GM12878 (cell line): ENCODE measurements around the gene TSC22D3. TPM values are rescaled to one million over a fixed set of nuclear protein-coding genes. Genes with fewer than 3 reads are reported as not detected.

ENCODE experiments used
- ATAC-seq: fragments of 200-7000 bp; cut with Tn5 transposase; 3 replicates; pipeline ENCODE4 v1.9.1; 2020; ENCODE audit warnings: mild to moderate bottlenecking, moderate library complexity
- BruUV-seq: library from RNA; stranded (reverse); fragments of 400-500 nt; replicated peaks from 2 replicates; lab custom pipeline; 2021; lab: Mats Ljungman, UMichigan
- CTCF ChIA-PET: fragments of 300-600 bp; sonication (Branson Sonifier 250); formaldehyde crosslinking; extraction: SDS; loops from one replicate; lab custom pipeline; 2021; ENCODE audit warnings: inconsistent platforms; lab: Yijun Ruan, JAX
- POLR2A ChIA-PET: fragments of 350-600 bp; formaldehyde crosslinking; extraction: SDS; loops from one replicate; lab custom pipeline; 2021; ENCODE audit warnings: inconsistent platforms; lab: Charles Lee
- RAD21 ChIA-PET: fragments of 300-600 bp; sonication (Branson Sonifier 250); formaldehyde crosslinking; loops from one replicate; lab custom pipeline; 2023; ENCODE audit warnings: antibody characterized with exemption; ENCODE audit not compliant: unreplicated experiment; lab: Charles Lee
- SMC1A ChIA-PET: fragments of 300-600 bp; sonication (Branson Sonifier 250); formaldehyde crosslinking; loops from one replicate; lab custom pipeline; 2023; ENCODE audit not compliant: unreplicated experiment, uncharacterized antibody; lab: Charles Lee
- DNase-seq: peaks from one replicate; pipeline ENCODE4 v3.0.0-alpha.2; 2011; ENCODE audit warnings: low read depth, low spot score
- FAIRE-seq: peaks from 3 replicates; lab custom pipeline; 2011; peaks lifted over from hg19 to GRCh38; lab: Jason Lieb, UNC
- H2AFZ ChIP-seq: 2 replicates; pipeline ENCODE4 v1.6.0; 2011; ENCODE audit warnings: low read depth, low read length, control low read depth; ENCODE audit not compliant: control insufficient read depth
- H3K27ac ChIP-seq: 2 replicates; pipeline ENCODE4 v1.5.1; 2011; ENCODE audit warnings: control low read depth; ENCODE audit not compliant: control insufficient read depth, insufficient read depth
- H3K27me3 ChIP-seq, 2 experiments: replicated peaks in 1 of 2; 2 replicates each; pipeline versions ENCODE4 v1.6.0 to v1.6.1; 2011; ENCODE audit warnings: low read length in 1 of 2; ENCODE audit not compliant: control insufficient read depth in 2 of 2, insufficient read depth in 2 of 2
- H3K36me3 ChIP-seq, 2 experiments: 2 replicates each; pipeline ENCODE4 v1.5.1; 2011; ENCODE audit warnings: low read length in 1 of 2; ENCODE audit not compliant: control insufficient read depth in 2 of 2, insufficient read depth in 2 of 2
- H3K4me1 ChIP-seq: 2 replicates; pipeline ENCODE4 v1.6.1; 2011; ENCODE audit warnings: mild to moderate bottlenecking, low read length, moderate library complexity, mixed read lengths; ENCODE audit not compliant: control insufficient read depth, insufficient read depth
- H3K4me2 ChIP-seq: 2 replicates; pipeline ENCODE4 v1.6.0; 2011; ENCODE audit warnings: control low read depth; ENCODE audit not compliant: control insufficient read depth, insufficient read depth
- H3K4me3 ChIP-seq: fragments of 200-600 bp; sonication (generic); 2 replicates; pipeline ENCODE4 v1.5.1; 2016
- H3K79me2 ChIP-seq: 2 replicates; pipeline ENCODE4 v1.6.0; 2011; ENCODE audit warnings: low read length; ENCODE audit not compliant: control insufficient read depth, insufficient read depth
- H3K9ac ChIP-seq: 2 replicates; pipeline ENCODE4 v1.8.0; 2011; ENCODE audit warnings: low read length, control low read depth, mixed read lengths; ENCODE audit not compliant: control insufficient read depth, insufficient read depth
- H3K9me3 ChIP-seq: replicated peaks from 3 replicates; pipeline ENCODE4 v1.5.1; 2011; ENCODE audit warnings: mild to moderate bottlenecking, low read length; ENCODE audit not compliant: control insufficient read depth, insufficient read depth
- H4K20me1 ChIP-seq: 2 replicates; pipeline ENCODE4 v1.6.0; 2011; ENCODE audit not compliant: control insufficient read depth, insufficient read depth
- ATF3 ChIP-seq: IDR thresholded peaks from 2 replicates; pipeline ENCODE4 v1.6.1; 2011; ENCODE audit warnings: low read depth, mild to moderate bottlenecking, low read length, moderate library complexity, borderline replicate concordance; ENCODE audit errors: extremely low read depth
- BRCA1 ChIP-seq: IDR thresholded peaks from 2 replicates; pipeline ENCODE4 v1.6.1; 2011; ENCODE audit warnings: low read depth, low read length, improper control_type of control experiment
- CBFB ChIP-seq: IDR thresholded peaks from 2 replicates; pipeline ENCODE4 v1.6.1; 2016; ENCODE audit warnings: antibody characterized with exemption, low read depth
- ETV6 ChIP-seq, 2 experiments: fragments of 450-650 bp in 1 of 2; IDR thresholded peaks in 1 of 2; conservative IDR thresholded peaks in 1 of 2; 2 replicates each; pipeline ENCODE4 v1.6.1; 2014; ENCODE audit warnings: antibody characterized with exemption in 1 of 2, borderline replicate concordance in 1 of 2, low read depth in 1 of 2, mild to moderate bottlenecking in 1 of 2, moderate library complexity in 1 of 2
- FOXK2 ChIP-seq: fragments of 450-650 bp; IDR thresholded peaks from 2 replicates; pipeline ENCODE4 v1.6.1; 2017; ENCODE audit warnings: mild to moderate bottlenecking, moderate library complexity
- GATAD2B ChIP-seq: fragments of 450-650 bp; conservative IDR thresholded peaks from 2 replicates; pipeline ENCODE4 v1.6.1; 2017; ENCODE audit warnings: low read depth, mild to moderate bottlenecking, moderate library complexity
- IKZF1 ChIP-seq: fragments of 450-650 bp; conservative IDR thresholded peaks from 2 replicates; pipeline ENCODE4 v1.6.1; 2017; ENCODE audit warnings: antibody characterized with exemption, mild to moderate bottlenecking
- KDM1A ChIP-seq: fragments of 200-600 bp; sonication (generic); IDR thresholded peaks from 2 replicates; pipeline ENCODE4 v1.6.1; 2016; ENCODE audit warnings: borderline replicate concordance
- KLF5 ChIP-seq: fragments of 450-650 bp; IDR thresholded peaks from 2 replicates; pipeline ENCODE4 v1.6.1; 2014; ENCODE audit warnings: mild to moderate bottlenecking; ENCODE audit not compliant: partially characterized antibody
- NFIC ChIP-seq: IDR thresholded peaks from 2 replicates; pipeline ENCODE4 v1.6.1; 2012; ENCODE audit warnings: low read depth, mild to moderate bottlenecking, inconsistent platforms, low read length, moderate library complexity
- NFYA ChIP-seq: IDR thresholded peaks from 2 replicates; pipeline ENCODE4 v1.6.1; 2011; ENCODE audit warnings: low read depth, mild to moderate bottlenecking, low read length, improper control_type of control experiment, borderline replicate concordance
- NR2C1 ChIP-seq: fragments of 450-650 bp; IDR thresholded peaks from 2 replicates; pipeline ENCODE4 v1.6.1; 2017; ENCODE audit warnings: antibody characterized with exemption, mild to moderate bottlenecking, moderate library complexity
- REST ChIP-seq: IDR thresholded peaks from 2 replicates; pipeline ENCODE4 v1.6.1; 2012; ENCODE audit warnings: mild to moderate bottlenecking, low read depth, low read length
- RUNX3 ChIP-seq: IDR thresholded peaks from 2 replicates; pipeline ENCODE4 v1.6.1; 2012; ENCODE audit warnings: low read length, inconsistent platforms
- SMC3 ChIP-seq: IDR thresholded peaks from 2 replicates; pipeline ENCODE4 v1.6.1; 2011; ENCODE audit warnings: low read length, improper control_type of control experiment, borderline replicate concordance
- TBL1XR1 ChIP-seq: IDR thresholded peaks from 2 replicates; pipeline ENCODE4 v1.6.1; 2012; ENCODE audit warnings: low read depth, low read length, improper control_type of control experiment
- ZBED1 ChIP-seq: IDR thresholded peaks from 2 replicates; pipeline ENCODE4 v1.6.1; 2016; ENCODE audit warnings: borderline replicate concordance
- ZBTB33 ChIP-seq: fragments of 450-650 bp; IDR thresholded peaks from 2 replicates; pipeline ENCODE4 v1.6.1; 2017; ENCODE audit warnings: mild to moderate bottlenecking
- ZNF217 ChIP-seq: fragments of 450-650 bp; IDR thresholded peaks from 2 replicates; pipeline ENCODE4 v1.6.1; 2017; ENCODE audit warnings: antibody characterized with exemption, mild to moderate bottlenecking
- WGBS: methylation state at CpG from one replicate; pipeline ENCODE4 v1.1.6; 2016; ENCODE audit warnings: low lambda C conversion rate; ENCODE audit not compliant: insufficient replicate concordance, insufficient coverage; ENCODE audit errors: missing lambda C conversion rate; 5-methylcytosine and 5-hydroxymethylcytosine counted together
- in situ Hi-C: fragments of 300-500 bp; cut with MboI; formaldehyde crosslinking; loops from 9 replicates; pipeline ENCODE4 v1.14.3; 2018; ENCODE audit warnings: mixed read lengths
- intact Hi-C: fragments of 100-400 bp; cut with micrococcal nuclease; formaldehyde crosslinking; loops from one replicate; pipeline ENCODE4 v1.14.2; 2022; ENCODE audit not compliant: unreplicated experiment
- polyA plus RNA-seq, 11 experiments: library from polyadenylated mRNA; depleted of rRNA in 4 of 11; unstranded in 6 of 11; stranded (reverse) in 5 of 11; fragments of >200 nt; fragmentation: Nextera tagmentation in 4 of 11; fragmentation: Illumina TruSeq in 1 of 11; extraction: Ambion mirVana in 4 of 11; extraction: Trizol in 1 of 11; gene quantifications; 1 replicate in 1 of 11; 2 replicates in 10 of 11; pipeline versions ENCODE4 v1.2.1 to v1.2.3, GENCODE V29; 2011 to 2016; ENCODE audit warnings: inconsistent platforms in 2 of 11, missing spikeins in 2 of 11, low read depth in 1 of 11
- total RNA-seq, 4 experiments: library from RNA; depleted of rRNA in 3 of 4; stranded (reverse); fragments of >200 nt in 3 of 4; fragmentation: Illumina TruSeq in 1 of 4; extraction: Trizol in 1 of 4; gene quantifications; 2 replicates each; pipeline versions ENCODE4 v1.2.1 to v1.2.3, GENCODE V29; 2013 to 2021

Gene TSC22D3
- total and polyA plus RNA-seq, 10 of the 15 experiments (the other 5 are each of a cell fraction or from before 2014, with no cell fraction given): 4.6 to 122 (median 16.1) TPM

GRCh38 chrX:107738272-107738671 lies 37.3 kb downstream of the TSC22D3 start:
- H3K27ac ChIP-seq: no peak overlapping the region
- RAD21 ChIA-PET: no interaction called here
- SMC1A ChIA-PET: no interaction called here
- intact Hi-C loops (no loop called here), in situ Hi-C loops (no loop called here)
- no peaks in the 10 kb centered on the region for H3K9me3 ChIP-seq
- H3K79me2 ChIP-seq: no peaks in the 10 kb centered on the region
- CTCF ChIA-PET: interaction anchor here (1.5 to 2.0 kb wide), 2 partner anchors 23 to 28 kb away, joined by 5 to 6 read pairs; no protein-coding TSS in a partner anchor
- FAIRE-seq (no peak), DNase-seq (no peak), ATAC-seq (no peak)
- H3K36me3 ChIP-seq: no peaks in the 10 kb centered on the region
- no peaks in the 10 kb centered on the region for H3K27me3 ChIP-seq
- 58% methylated on average over 5 of the region's 5 CpGs for WGBS
- POLR2A ChIA-PET: no interaction called here
- H3K9ac ChIP-seq: no peak overlapping the region
- no peak overlapping the region for H3K4me3 ChIP-seq
- no peaks in the 10 kb centered on the region for H4K20me1 ChIP-seq
- no peak overlapping the region for H3K4me2 ChIP-seq
- H2AFZ ChIP-seq: no peak overlapping the region
- no TSS peak for BruUV-seq
- H3K4me1 ChIP-seq: peaks cover 6% of the 10 kb centered on the region
- TF ChIP-seq ZBED1 (no peak), NFYA (no peak), ZBTB33 (no peak), BRCA1 (no peak), RUNX3 (no peak), GATAD2B (no peak), REST (no peak), CBFB (no peak), IKZF1 (no peak), NFIC (no peak), KDM1A (no peak), NR2C1 (no peak), KLF5 (no peak), ATF3 (no peak), TBL1XR1 (no peak), ZNF217 (no peak), SMC3 (no peak), ETV6 (conservative IDR thresholded peaks at IDR 0.05 in 1 of 2, IDR thresholded peaks at IDR 0.05 in 1 of 2; ENCODE audit: borderline replicate concordance in 1 of 2, low read depth in 1 of 2) (no peak), FOXK2 (no peak)
